Fibroblast of lung (primary cell): ENCODE results near the gene CXADR. TPM values are rescaled to one million over a fixed set of nuclear protein-coding genes. Genes with fewer than 3 reads are reported as not detected.

Source experiments
- DNase-seq, 2 donors: peaks; one replicate each; pipeline versions ENCODE4 v3.0.0 to v3.0.0-alpha.2; 2010; ENCODE audit warnings: low read depth in 2 of 2
- H2AFZ ChIP-seq: 2 replicates; pipeline ENCODE4 v1.5.1; 2012; ENCODE audit warnings: low read length, control low read depth, inconsistent platforms
- H3K27ac ChIP-seq: 2 replicates; pipeline ENCODE4 v1.5.1; 2011; ENCODE audit warnings: low read length, control low read depth; ENCODE audit not compliant: insufficient read depth
- H3K27me3 ChIP-seq: 2 replicates; pipeline ENCODE4 v1.5.1; 2011; ENCODE audit warnings: mild to moderate bottlenecking, low read length; ENCODE audit not compliant: control insufficient read depth, insufficient read depth
- H3K36me3 ChIP-seq: 2 replicates; pipeline ENCODE4 v1.5.1; 2011; ENCODE audit warnings: low read length; ENCODE audit not compliant: control insufficient read depth, insufficient read depth
- H3K4me1 ChIP-seq: 2 replicates; pipeline ENCODE4 v1.5.1; 2011; ENCODE audit warnings: low read length; ENCODE audit not compliant: control insufficient read depth, insufficient read depth; ENCODE audit errors: extremely low read depth
- H3K4me2 ChIP-seq: 2 replicates; pipeline ENCODE4 v1.5.1; 2011; ENCODE audit warnings: low read length, control low read depth; ENCODE audit not compliant: insufficient read depth; ENCODE audit errors: extremely low read depth
- H3K4me3 ChIP-seq, 4 experiments: fragments of 200-600 bp in 1 of 4; sonication (generic) in 1 of 4; replicated peaks in 1 of 4; 2 replicates each; pipeline ENCODE4 v1.5.1; 2011 to 2016; ENCODE audit warnings: low read length in 4 of 4, low read depth in 3 of 4, mild to moderate bottlenecking in 3 of 4, control low read depth in 2 of 4, inconsistent platforms in 1 of 4, mixed read lengths in 1 of 4; ENCODE audit not compliant: insufficient read depth in 1 of 4; ENCODE audit errors: control extremely low read depth in 1 of 4
- H3K79me2 ChIP-seq: 2 replicates; pipeline ENCODE4 v1.5.1; 2012; ENCODE audit warnings: mild to moderate bottlenecking, low read length, inconsistent platforms; ENCODE audit not compliant: control insufficient read depth, insufficient read depth
- H3K9ac ChIP-seq: 2 replicates; pipeline ENCODE4 v1.5.1; 2011; ENCODE audit warnings: mild to moderate bottlenecking, low read length, control low read depth; ENCODE audit not compliant: insufficient read depth
- H3K9me3 ChIP-seq: 2 replicates; pipeline ENCODE4 v1.5.1; 2012; ENCODE audit warnings: low read depth, low read length; ENCODE audit not compliant: control insufficient read depth, insufficient read depth
- H4K20me1 ChIP-seq: 2 replicates; pipeline ENCODE4 v1.5.1; 2011; ENCODE audit warnings: low read length; ENCODE audit not compliant: control insufficient read depth, insufficient read depth; ENCODE audit errors: extremely low read depth
- EZH2 ChIP-seq: IDR thresholded peaks from 2 replicates; pipeline ENCODE4 v1.5.1; 2012; ENCODE audit warnings: low read length, control low read depth, mild to moderate bottlenecking; ENCODE audit errors: missing control alignments
- polyA plus RNA-seq, 2 donors: library from polyadenylated mRNA; depleted of rRNA in 1 of 2; stranded (reverse) in 1 of 2; unstranded in 1 of 2; fragments of >200 nt; gene quantifications; 2 replicates each; pipeline ENCODE4 v1.2.1, GENCODE V29; 2011 to 2012; ENCODE audit warnings: missing spikeins in 1 of 2
- total RNA-seq: library from RNA; depleted of rRNA; stranded (reverse); fragments of >200 nt; gene quantifications from 2 replicates; pipeline ENCODE4 v1.2.1, GENCODE V29; 2014
- TF ChIP-seq, protein P1 (sequence below), 2 donors: IDR thresholded peaks in 1 of 2; conservative IDR thresholded peaks in 1 of 2; 1 replicate in 1 of 2; 2 replicates in 1 of 2; pipeline ENCODE4 v1.5.1; 2011 to 2012; ENCODE audit warnings: low read length in 2 of 2, control low read depth in 1 of 2, inconsistent platforms in 1 of 2, low read depth in 1 of 2, mild to moderate bottlenecking in 1 of 2

The CXADR gene
- total and polyA plus RNA-seq, 2 donors (not counting 1 experiment from before 2014, with no cell fraction given) = 0.69 to 9.9 TPM

DNA sequence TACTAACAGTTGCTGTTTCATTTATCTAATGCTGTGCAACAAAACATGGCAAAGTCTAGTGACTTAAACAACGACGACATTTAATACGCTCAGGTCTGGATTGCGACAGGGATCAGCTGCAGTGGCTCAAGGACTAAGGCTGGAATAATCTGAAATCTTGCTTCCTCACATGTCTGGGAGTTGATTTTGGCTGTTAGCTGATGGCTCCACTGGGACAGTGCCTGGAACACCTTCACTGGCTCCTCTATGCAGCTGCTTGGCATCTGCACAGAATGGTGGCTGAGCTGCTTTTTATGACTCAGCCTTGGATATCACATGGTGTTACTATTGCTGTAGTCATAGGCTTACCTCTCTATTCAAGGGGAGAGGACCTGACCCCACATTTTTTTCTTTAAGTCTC, 123.9 kb downstream of the CXADR start:
- no peak overlapping the region for H3K27ac ChIP-seq
- H3K9me3 ChIP-seq = no peaks in the 10 kb centered on the region
- no peak overlapping the region for H2AFZ ChIP-seq
- no peak overlapping the region for H3K9ac ChIP-seq
- H3K36me3 ChIP-seq = no peaks in the 10 kb centered on the region
- no peaks in the 10 kb centered on the region for H3K27me3 ChIP-seq
- H3K4me1 ChIP-seq = no peaks in the 10 kb centered on the region
- no peak for DNase-seq
- no peak for TF ChIP-seq EZH2
- TF ChIP-seq, protein P1, sequence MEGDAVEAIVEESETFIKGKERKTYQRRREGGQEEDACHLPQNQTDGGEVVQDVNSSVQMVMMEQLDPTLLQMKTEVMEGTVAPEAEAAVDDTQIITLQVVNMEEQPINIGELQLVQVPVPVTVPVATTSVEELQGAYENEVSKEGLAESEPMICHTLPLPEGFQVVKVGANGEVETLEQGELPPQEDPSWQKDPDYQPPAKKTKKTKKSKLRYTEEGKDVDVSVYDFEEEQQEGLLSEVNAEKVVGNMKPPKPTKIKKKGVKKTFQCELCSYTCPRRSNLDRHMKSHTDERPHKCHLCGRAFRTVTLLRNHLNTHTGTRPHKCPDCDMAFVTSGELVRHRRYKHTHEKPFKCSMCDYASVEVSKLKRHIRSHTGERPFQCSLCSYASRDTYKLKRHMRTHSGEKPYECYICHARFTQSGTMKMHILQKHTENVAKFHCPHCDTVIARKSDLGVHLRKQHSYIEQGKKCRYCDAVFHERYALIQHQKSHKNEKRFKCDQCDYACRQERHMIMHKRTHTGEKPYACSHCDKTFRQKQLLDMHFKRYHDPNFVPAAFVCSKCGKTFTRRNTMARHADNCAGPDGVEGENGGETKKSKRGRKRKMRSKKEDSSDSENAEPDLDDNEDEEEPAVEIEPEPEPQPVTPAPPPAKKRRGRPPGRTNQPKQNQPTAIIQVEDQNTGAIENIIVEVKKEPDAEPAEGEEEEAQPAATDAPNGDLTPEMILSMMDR (conservative IDR thresholded peaks at IDR 0.05 in 1 of 2, IDR thresholded peaks at IDR 0.05 in 1 of 2; ENCODE audit: low read depth in 1 of 2, low read length in 2 of 2) = no peak
- H4K20me1 ChIP-seq = no peaks in the 10 kb centered on the region
- no peak overlapping the region for H3K4me3 ChIP-seq
- H3K4me2 ChIP-seq = no peak overlapping the region
- no peaks in the 10 kb centered on the region for H3K79me2 ChIP-seq

DNA sequence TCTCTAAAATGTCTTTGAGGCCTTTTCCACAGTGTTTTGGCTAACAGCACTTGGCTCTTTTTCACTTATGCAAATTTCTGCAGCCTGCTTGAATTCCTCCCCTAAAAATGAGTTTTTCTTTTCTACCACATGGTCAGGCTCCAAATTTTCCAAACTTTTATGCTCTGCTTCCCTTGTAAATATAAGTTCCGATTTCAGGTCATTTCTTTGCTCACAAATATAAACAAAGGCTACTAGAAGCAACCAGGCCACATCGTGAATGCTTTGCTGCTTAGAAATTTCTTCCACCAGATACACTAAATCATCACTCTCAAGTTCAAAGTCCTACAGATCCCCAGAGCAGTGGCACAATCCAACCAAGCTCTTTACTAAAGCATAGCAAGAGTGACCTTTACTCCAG, 128.0 kb downstream of the CXADR start:
- Histone ChIP-seq H4K20me1 (no peaks in the 10 kb centered on the region), H3K4me3 (no peak overlapping the region), H3K27me3 (no peaks in the 10 kb centered on the region), H3K79me2 (no peaks in the 10 kb centered on the region), H2AFZ (no peak overlapping the region), H3K4me2 (no peak overlapping the region), H3K9me3 (no peaks in the 10 kb centered on the region), H3K9ac (no peak overlapping the region), H3K4me1 (no peaks in the 10 kb centered on the region), H3K36me3 (no peaks in the 10 kb centered on the region), H3K27ac (no peak overlapping the region)
- DNase-seq = no peak
- TF ChIP-seq, protein P1 (conservative IDR thresholded peaks at IDR 0.05 in 1 of 2, IDR thresholded peaks at IDR 0.05 in 1 of 2; ENCODE audit: low read depth in 1 of 2, low read length in 2 of 2) = no peak
- TF ChIP-seq EZH2 = no peak

Other genes with a start within 250 kb of the CXADR start
- 27.5 and 32.5 TPM in 2 replicates for gene BTG3, start 99.9 kb downstream of the CXADR start, total RNA-seq
- gene BTG3, start 99.9 kb downstream of the CXADR start, polyA plus RNA-seq = 51.2 and 53.6 TPM in 2 replicates